ENCODE data around the gene IFT122. TPM values are rescaled to one million over a fixed set of nuclear protein-coding genes. Genes with fewer than 3 reads are reported as not detected.

The IFT122 gene
- total RNA-seq, 1 experiment from 2014 or later, result 30.0 TPM

DNA sequence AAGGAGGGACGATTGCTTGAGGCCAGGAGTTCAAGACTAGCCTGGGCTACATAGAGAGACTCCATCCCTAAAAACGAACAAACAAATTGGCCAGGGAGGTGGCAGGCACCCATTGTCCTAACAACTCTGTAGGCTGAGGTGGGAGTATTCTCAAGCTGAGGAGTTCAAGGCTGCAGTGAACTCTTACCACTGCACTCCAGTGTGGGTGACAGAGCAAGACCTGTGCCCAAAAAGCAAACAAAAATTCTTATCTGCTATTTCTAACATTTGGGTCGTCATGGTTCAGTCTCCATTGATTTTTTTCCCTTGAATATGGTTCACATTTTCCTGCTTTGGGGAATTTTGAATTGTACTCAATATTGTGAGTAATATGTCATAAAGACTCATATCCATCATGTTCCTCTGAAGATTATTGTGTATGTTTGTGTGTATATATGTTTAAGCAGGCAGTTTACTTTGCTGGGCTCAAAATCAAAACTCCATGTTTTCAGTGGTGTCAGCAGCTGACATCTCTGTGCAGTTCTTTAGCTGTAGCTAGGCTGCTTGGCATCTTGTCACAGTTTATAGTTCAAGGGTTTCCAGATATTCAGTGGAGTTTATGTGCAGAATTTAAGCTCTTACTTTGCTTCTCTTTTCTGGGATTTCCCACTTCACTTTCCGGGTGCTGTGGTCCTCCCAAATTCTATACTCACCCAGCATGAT, 33.2 kb downstream of the IFT122 start:
- Mint-ChIP-seq H3K4me3 (ENCODE audit: unreplicated experiment) (no peak overlapping the region), H3K27ac (ENCODE audit: unreplicated experiment) (no peak overlapping the region), H3K9me3 (ENCODE audit: unreplicated experiment) (no peaks in the 10 kb centered on the region), H3K36me3 (ENCODE audit: insufficient read depth, unreplicated experiment) (peaks cover 18% of the 10 kb centered on the region), H3K4me1 (ENCODE audit: low read depth, unreplicated experiment) (no peaks in the 10 kb centered on the region), H3K27me3 (ENCODE audit: insufficient read depth, unreplicated experiment) (no peaks in the 10 kb centered on the region)
- H3K4me3 ChIP-seq (ENCODE audit: low read depth, low read length), result no peak overlapping the region
- POLR2A ChIA-PET, result no interaction called here
- intact Hi-C loops (cut with micrococcal nuclease; ENCODE audit: unreplicated experiment), result no loop called here
- BruUV-seq (replicated peaks), result no TSS peak
- H3K27me3 ChIP-seq (replicated peaks; ENCODE audit: control insufficient read depth, insufficient read depth, low read length), result no peaks in the 10 kb centered on the region
- TF ChIP-seq, protein P1, sequence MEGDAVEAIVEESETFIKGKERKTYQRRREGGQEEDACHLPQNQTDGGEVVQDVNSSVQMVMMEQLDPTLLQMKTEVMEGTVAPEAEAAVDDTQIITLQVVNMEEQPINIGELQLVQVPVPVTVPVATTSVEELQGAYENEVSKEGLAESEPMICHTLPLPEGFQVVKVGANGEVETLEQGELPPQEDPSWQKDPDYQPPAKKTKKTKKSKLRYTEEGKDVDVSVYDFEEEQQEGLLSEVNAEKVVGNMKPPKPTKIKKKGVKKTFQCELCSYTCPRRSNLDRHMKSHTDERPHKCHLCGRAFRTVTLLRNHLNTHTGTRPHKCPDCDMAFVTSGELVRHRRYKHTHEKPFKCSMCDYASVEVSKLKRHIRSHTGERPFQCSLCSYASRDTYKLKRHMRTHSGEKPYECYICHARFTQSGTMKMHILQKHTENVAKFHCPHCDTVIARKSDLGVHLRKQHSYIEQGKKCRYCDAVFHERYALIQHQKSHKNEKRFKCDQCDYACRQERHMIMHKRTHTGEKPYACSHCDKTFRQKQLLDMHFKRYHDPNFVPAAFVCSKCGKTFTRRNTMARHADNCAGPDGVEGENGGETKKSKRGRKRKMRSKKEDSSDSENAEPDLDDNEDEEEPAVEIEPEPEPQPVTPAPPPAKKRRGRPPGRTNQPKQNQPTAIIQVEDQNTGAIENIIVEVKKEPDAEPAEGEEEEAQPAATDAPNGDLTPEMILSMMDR (IDR thresholded peaks at IDR 0.05; ENCODE audit: insufficient read depth in 1 of 2, low read depth in 1 of 2, low read length in 1 of 2, severe bottlenecking in 1 of 2, unreplicated experiment in 1 of 2), result no peak
- H3K9me3 ChIP-seq, result no peaks in the 10 kb centered on the region
- no peaks in the 10 kb centered on the region for H3K4me1 ChIP-seq
- no peak for DNase-seq
- no peaks in the 10 kb centered on the region for H3K36me3 ChIP-seq (ENCODE audit: control insufficient read depth, insufficient read depth, low read length)
- CTCF ChIA-PET, result no interaction called here

DNA sequence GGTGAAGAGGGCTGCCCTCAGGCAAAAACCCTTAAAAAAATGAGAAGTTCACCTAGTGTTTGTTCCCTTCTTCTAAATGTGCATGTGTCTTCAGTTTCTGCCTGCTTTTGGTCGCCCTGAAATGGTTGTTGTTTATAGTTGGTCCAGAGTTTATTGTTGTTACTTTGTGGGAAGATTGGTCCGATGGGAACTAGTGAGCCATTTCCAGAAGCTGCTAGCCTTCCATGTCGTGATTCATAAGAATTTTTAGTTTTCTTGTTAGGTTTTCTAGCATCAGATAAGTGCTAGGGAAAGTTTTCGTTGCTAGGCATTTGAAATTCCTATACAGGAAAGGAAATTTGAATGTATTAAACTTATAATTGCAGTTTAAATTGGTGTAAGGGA, 33.7 kb downstream of the IFT122 start:
- CTCF ChIA-PET, result no interaction called here
- intact Hi-C loops (cut with micrococcal nuclease; ENCODE audit: unreplicated experiment), result no loop called here
- Mint-ChIP-seq H3K36me3 (ENCODE audit: insufficient read depth, unreplicated experiment) (peaks cover 18% of the 10 kb centered on the region), H3K27me3 (ENCODE audit: insufficient read depth, unreplicated experiment) (no peaks in the 10 kb centered on the region), H3K9me3 (ENCODE audit: unreplicated experiment) (no peaks in the 10 kb centered on the region), H3K4me3 (ENCODE audit: unreplicated experiment) (no peak overlapping the region), H3K27ac (ENCODE audit: unreplicated experiment) (no peak overlapping the region), H3K4me1 (ENCODE audit: low read depth, unreplicated experiment) (no peaks in the 10 kb centered on the region)
- no peak for DNase-seq
- Histone ChIP-seq H3K4me1 (no peaks in the 10 kb centered on the region), H3K27me3 (replicated peaks; ENCODE audit: control insufficient read depth, insufficient read depth, low read length) (no peaks in the 10 kb centered on the region), H3K36me3 (ENCODE audit: control insufficient read depth, insufficient read depth, low read length) (no peaks in the 10 kb centered on the region), H3K4me3 (ENCODE audit: low read depth, low read length) (no peak overlapping the region), H3K9me3 (no peaks in the 10 kb centered on the region)
- BruUV-seq (replicated peaks), result no TSS peak
- POLR2A ChIA-PET, result no interaction called here
- TF ChIP-seq, protein P1 (IDR thresholded peaks at IDR 0.05; ENCODE audit: insufficient read depth in 1 of 2, low read depth in 1 of 2, low read length in 1 of 2, severe bottlenecking in 1 of 2, unreplicated experiment in 1 of 2), result no peak

DNA sequence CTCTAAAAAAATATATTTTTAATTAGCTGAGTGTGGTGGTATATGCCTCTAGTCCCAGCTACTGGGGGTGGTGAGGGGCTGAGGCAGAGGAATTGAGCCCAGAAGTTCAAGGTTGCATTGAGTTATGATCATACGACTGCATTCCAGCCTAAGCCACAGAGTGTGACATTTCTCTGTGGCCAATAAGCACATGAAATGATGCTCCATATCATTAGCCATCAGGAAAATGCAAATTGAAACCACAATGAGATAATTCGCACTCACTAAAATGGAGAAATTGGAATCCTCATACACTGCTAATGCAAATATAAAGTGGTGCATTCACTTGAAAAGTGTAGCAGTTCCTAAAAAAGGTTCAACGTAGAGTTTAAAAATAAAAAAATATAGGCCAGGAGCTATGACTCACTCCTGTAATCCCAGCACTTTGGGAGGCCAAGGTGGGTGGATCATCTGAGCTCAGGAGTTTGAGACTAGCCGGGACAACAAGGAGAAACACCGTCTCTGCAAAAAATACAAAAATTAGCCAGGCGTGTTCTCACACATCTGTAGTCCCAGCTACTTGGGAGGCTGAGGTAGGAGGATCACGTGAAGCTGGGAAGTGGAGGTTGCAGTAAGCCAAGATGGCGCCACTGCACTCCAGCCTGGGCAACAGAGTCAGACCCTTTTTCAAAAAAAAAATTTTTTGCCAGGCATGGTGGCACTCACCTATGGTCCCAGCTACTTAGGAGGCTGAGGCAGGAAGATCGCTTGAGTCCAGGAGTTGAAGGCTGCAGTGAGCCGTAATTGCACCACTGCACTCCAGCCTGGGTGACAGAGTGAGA, 35.2 kb downstream of the IFT122 start:
- ChIA-PET CTCF (no interaction called here), POLR2A (no interaction called here)
- Mint-ChIP-seq H3K4me1 (ENCODE audit: low read depth, unreplicated experiment) (no peaks in the 10 kb centered on the region), H3K36me3 (ENCODE audit: insufficient read depth, unreplicated experiment) (peaks cover 12% of the 10 kb centered on the region), H3K27ac (ENCODE audit: unreplicated experiment) (no peak overlapping the region), H3K27me3 (ENCODE audit: insufficient read depth, unreplicated experiment) (no peaks in the 10 kb centered on the region), H3K9me3 (ENCODE audit: unreplicated experiment) (no peaks in the 10 kb centered on the region), H3K4me3 (ENCODE audit: unreplicated experiment) (no peak overlapping the region)
- H3K4me3 ChIP-seq (ENCODE audit: low read depth, low read length), result no peak overlapping the region
- no peaks in the 10 kb centered on the region for H3K4me1 ChIP-seq
- no TSS peak for BruUV-seq (replicated peaks)
- DNase-seq, result no peak
- intact Hi-C loops (cut with micrococcal nuclease; ENCODE audit: unreplicated experiment), result no loop called here
- H3K9me3 ChIP-seq, result no peaks in the 10 kb centered on the region
- H3K27me3 ChIP-seq (replicated peaks; ENCODE audit: control insufficient read depth, insufficient read depth, low read length), result no peaks in the 10 kb centered on the region
- H3K36me3 ChIP-seq (ENCODE audit: control insufficient read depth, insufficient read depth, low read length), result no peaks in the 10 kb centered on the region
- TF ChIP-seq, protein P1 (IDR thresholded peaks at IDR 0.05; ENCODE audit: insufficient read depth in 1 of 2, low read depth in 1 of 2, low read length in 1 of 2, severe bottlenecking in 1 of 2, unreplicated experiment in 1 of 2), result no peak
